ENCODE results near the gene STOML3.

STOML3 gene

DNA sequence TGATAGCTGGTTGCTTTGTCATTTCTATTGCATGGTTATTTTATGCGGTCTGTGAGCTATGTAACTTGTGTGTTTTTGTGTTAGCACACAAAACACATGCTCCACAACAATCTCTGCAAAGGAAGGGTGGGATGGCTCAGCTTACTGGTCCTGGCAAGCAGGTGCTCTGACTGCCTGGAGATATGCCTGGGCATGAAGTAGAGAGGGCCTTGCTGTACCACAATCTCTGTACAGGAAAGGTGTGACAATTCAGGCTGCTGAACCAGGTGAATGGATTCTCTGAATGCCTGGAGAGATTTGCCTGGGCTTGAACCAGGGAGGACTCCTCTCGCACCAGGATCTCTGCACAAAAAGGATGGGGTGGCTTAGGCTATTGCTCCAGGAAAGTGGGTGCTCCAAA lies 69.5 kb downstream of the STOML3 start:
- H3K27me3 ChIP-seq (ENCODE audit: control insufficient read depth in 1 of 2, insufficient read depth in 2 of 2, low read length in 2 of 2) = no peaks in the 10 kb centered on the region
- H3K9ac ChIP-seq (ENCODE audit: low read length in 2 of 2) = no peak overlapping the region
- H3K4me3 ChIP-seq (ENCODE audit: low read length in 2 of 2) = no peak overlapping the region
- H3K4me1 ChIP-seq (ENCODE audit: control insufficient read depth, insufficient read depth, low read length) = no peaks in the 10 kb centered on the region
- no peaks in the 10 kb centered on the region for H3K36me3 ChIP-seq (ENCODE audit: control insufficient read depth in 2 of 2, insufficient read depth in 2 of 2, low read length in 2 of 2)
- no peaks in the 10 kb centered on the region for H3K9me3 ChIP-seq (ENCODE audit: control insufficient read depth in 2 of 2, low read length in 2 of 2)
- H3K27ac ChIP-seq (ENCODE audit: low read length) = no peak overlapping the region
